GM12892 (cell line): ENCODE measurements around the gene TUBA8.
"Not testable (repeated sequence)": the region's sequence is repeated elsewhere in the genome, so short reads cannot be mapped to it uniquely, and the experiment has no call there.

Source experiments
- POLR2A ChIP-seq: IDR thresholded peaks from 2 replicates; pipeline ENCODE4 v1.6.1; 2011; ENCODE audit warnings: low read depth, low read length, control low read depth
- POLR2AphosphoS5 ChIP-seq: IDR thresholded peaks from 2 replicates; pipeline ENCODE4 v1.6.1; 2011; ENCODE audit warnings: low read depth, low read length, control low read depth
- TAF1 ChIP-seq: IDR thresholded peaks from 2 replicates; pipeline ENCODE4 v1.6.1; 2011; ENCODE audit warnings: low read depth, mild to moderate bottlenecking, control low read depth, low read length, borderline replicate concordance

- not testable (repeated sequence) for TF ChIP-seq TAF1, POLR2A, POLR2AphosphoS5
Measured at GRCh38 chr22:18172203-18172602, 61.6 kb downstream of the TUBA8 start.
